ENCODE results near the gene RAB35.

Gene RAB35

DNA sequence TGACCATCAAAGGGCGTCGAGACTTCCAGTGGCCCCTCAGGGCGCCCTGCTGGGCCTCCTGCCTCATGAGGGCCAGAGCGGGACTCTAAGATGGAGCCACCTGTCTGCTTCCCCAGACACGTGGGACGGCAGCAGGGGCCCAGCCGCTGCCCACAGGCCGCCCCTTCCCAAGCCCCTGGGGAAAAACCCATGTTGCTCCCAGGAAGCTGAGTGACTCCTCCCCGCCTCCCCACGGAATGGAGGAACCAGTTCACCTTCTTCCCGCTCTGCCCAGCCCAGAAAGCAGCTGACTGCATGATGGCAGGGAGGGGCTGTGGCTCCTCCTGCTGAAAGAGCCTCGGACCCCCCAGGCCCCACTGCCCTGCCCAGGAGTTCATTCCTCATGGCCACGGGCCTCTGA is 14.9 kb downstream of the RAB35 start:
- ChIA-PET CTCF (interaction anchor here (2.3 kb wide), 1 partner anchor 14 kb away, joined by 5 read pairs; no protein-coding TSS in a partner anchor), POLR2A (interaction anchor here (0.6 kb wide), 1 partner anchor 107 kb away, joined by 4 read pairs; no protein-coding TSS in a partner anchor)
- Histone ChIP-seq H3K4me1 (ENCODE audit: control insufficient read depth, insufficient read depth, low read length) (no peaks in the 10 kb centered on the region), H3K9me3 (ENCODE audit: control insufficient read depth, insufficient read depth, low read depth, low read length) (no peaks in the 10 kb centered on the region), H3K4me3 (ENCODE audit: low read depth, low read length) (no peak overlapping the region), H3K36me3 (ENCODE audit: control insufficient read depth in 2 of 2, insufficient read depth in 1 of 2, low read length in 2 of 2) (peaks cover 0 to 80% of the 10 kb centered on the region in 2 experiments; a peak in 2 of 3 replicates), H3K27ac (ENCODE audit: extremely low read depth, low read depth, low read length) (no peak overlapping the region)
- no peak for TF ChIP-seq RBAK (tag by site-specific recombination; IDR thresholded peaks at IDR 0.05)
- no peak for TF ChIP-seq ZNF2 (tag by site-specific recombination; IDR thresholded peaks at IDR 0.05)
- TF ChIP-seq GLIS2 (tag by site-specific recombination; IDR thresholded peaks at IDR 0.05) = peak; percentile 15; the same call in 1 of the 2 replicates

DNA sequence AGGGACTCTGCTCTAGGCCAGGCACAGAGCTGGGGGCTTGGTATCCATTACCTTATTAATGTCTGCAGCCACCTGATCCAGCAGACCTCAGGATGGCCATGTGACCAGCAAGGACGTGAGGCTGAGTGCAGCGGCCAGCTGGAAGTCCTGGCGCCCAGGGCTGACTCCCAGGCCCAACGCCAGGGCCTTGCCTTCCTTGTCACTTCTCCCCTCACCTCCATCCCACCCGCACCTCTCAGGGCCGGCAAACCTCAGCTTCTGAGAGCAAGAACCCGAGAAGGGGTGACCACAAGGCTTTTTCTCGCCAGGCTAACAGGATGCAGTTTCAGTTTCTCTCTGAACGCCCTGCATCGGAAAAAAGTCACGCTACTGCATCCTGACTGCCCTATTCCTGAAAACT is 15.4 kb downstream of the RAB35 start:
- H3K36me3 ChIP-seq (ENCODE audit: control insufficient read depth in 2 of 2, insufficient read depth in 1 of 2, low read length in 2 of 2) = peaks cover 0 to 85% of the 10 kb centered on the region in 2 experiments; a peak in 2 of 3 replicates
- POLR2A ChIA-PET = no interaction called here
- H3K9me3 ChIP-seq (ENCODE audit: control insufficient read depth, insufficient read depth, low read depth, low read length) = no peaks in the 10 kb centered on the region
- H3K4me3 ChIP-seq (ENCODE audit: low read depth, low read length) = no peak overlapping the region
- no peak overlapping the region for H3K27ac ChIP-seq (ENCODE audit: extremely low read depth, low read depth, low read length)
- CTCF ChIA-PET = interaction anchor here (2.3 kb wide), 1 partner anchor 14 kb away, joined by 5 read pairs; no protein-coding TSS in a partner anchor
- no peaks in the 10 kb centered on the region for H3K4me1 ChIP-seq (ENCODE audit: control insufficient read depth, insufficient read depth, low read length)
- no peak for TF ChIP-seq GLI2 (tag by site-specific recombination; IDR thresholded peaks at IDR 0.05; ENCODE audit: borderline replicate concordance, low read depth)
- TF ChIP-seq, protein P1, sequence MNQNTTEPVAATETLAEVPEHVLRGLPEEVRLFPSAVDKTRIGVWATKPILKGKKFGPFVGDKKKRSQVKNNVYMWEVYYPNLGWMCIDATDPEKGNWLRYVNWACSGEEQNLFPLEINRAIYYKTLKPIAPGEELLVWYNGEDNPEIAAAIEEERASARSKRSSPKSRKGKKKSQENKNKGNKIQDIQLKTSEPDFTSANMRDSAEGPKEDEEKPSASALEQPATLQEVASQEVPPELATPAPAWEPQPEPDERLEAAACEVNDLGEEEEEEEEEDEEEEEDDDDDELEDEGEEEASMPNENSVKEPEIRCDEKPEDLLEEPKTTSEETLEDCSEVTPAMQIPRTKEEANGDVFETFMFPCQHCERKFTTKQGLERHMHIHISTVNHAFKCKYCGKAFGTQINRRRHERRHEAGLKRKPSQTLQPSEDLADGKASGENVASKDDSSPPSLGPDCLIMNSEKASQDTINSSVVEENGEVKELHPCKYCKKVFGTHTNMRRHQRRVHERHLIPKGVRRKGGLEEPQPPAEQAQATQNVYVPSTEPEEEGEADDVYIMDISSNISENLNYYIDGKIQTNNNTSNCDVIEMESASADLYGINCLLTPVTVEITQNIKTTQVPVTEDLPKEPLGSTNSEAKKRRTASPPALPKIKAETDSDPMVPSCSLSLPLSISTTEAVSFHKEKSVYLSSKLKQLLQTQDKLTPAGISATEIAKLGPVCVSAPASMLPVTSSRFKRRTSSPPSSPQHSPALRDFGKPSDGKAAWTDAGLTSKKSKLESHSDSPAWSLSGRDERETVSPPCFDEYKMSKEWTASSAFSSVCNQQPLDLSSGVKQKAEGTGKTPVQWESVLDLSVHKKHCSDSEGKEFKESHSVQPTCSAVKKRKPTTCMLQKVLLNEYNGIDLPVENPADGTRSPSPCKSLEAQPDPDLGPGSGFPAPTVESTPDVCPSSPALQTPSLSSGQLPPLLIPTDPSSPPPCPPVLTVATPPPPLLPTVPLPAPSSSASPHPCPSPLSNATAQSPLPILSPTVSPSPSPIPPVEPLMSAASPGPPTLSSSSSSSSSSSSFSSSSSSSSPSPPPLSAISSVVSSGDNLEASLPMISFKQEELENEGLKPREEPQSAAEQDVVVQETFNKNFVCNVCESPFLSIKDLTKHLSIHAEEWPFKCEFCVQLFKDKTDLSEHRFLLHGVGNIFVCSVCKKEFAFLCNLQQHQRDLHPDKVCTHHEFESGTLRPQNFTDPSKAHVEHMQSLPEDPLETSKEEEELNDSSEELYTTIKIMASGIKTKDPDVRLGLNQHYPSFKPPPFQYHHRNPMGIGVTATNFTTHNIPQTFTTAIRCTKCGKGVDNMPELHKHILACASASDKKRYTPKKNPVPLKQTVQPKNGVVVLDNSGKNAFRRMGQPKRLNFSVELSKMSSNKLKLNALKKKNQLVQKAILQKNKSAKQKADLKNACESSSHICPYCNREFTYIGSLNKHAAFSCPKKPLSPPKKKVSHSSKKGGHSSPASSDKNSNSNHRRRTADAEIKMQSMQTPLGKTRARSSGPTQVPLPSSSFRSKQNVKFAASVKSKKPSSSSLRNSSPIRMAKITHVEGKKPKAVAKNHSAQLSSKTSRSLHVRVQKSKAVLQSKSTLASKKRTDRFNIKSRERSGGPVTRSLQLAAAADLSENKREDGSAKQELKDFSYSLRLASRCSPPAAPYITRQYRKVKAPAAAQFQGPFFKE (tag by site-specific recombination; IDR thresholded peaks at IDR 0.05; ENCODE audit: borderline replicate concordance) = no peak
- TF ChIP-seq EGR2 (tag by site-specific recombination; IDR thresholded peaks at IDR 0.05; ENCODE audit: low read depth) = no peak
- TF ChIP-seq ZNF341 (tag by site-specific recombination; IDR thresholded peaks at IDR 0.05; ENCODE audit: low read depth) = no peak
- TF ChIP-seq ZNF350 (tag by site-specific recombination; IDR thresholded peaks at IDR 0.05) = no peak
- TF ChIP-seq, protein P2, sequence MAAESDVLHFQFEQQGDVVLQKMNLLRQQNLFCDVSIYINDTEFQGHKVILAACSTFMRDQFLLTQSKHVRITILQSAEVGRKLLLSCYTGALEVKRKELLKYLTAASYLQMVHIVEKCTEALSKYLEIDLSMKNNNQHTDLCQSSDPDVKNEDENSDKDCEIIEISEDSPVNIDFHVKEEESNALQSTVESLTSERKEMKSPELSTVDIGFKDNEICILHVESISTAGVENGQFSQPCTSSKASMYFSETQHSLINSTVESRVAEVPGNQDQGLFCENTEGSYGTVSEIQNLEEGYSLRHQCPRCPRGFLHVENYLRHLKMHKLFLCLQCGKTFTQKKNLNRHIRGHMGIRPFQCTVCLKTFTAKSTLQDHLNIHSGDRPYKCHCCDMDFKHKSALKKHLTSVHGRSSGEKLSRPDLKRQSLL (tag by site-specific recombination; IDR thresholded peaks at IDR 0.05) = no peak
- TF ChIP-seq ZNF837 (tag by site-specific recombination; IDR thresholded peaks at IDR 0.05) = no peak
- no peak for TF ChIP-seq ZNF791 (tag by site-specific recombination; IDR thresholded peaks at IDR 0.05)
- no peak for TF ChIP-seq ZNF530 (tag by site-specific recombination; IDR thresholded peaks at IDR 0.05; ENCODE audit: low read depth)

DNA sequence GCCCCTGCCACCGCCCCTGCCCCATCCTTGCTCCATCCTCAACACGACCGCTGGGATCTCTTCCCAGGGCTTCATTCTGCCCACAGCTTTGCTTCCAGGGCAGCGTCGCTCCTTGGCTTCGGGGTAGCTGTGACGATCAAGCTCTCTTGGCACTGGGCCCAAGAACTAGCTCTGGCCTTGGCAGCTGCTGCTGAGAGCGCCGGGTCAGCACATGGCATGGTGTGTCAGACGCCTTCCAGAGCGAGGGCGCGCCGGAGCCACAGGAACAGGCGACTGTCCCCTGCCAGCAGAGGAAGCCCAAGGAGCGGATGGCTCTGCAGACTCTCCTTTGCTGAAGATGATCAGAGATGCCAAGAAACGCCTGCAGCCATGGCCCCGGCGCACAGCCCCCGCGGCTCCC is 15.9 kb downstream of the RAB35 start:
- H3K36me3 ChIP-seq (ENCODE audit: control insufficient read depth in 2 of 2, insufficient read depth in 1 of 2, low read length in 2 of 2) = peaks cover 0 to 89% of the 10 kb centered on the region in 2 experiments; a peak in 2 of 3 replicates
- ChIA-PET POLR2A (interaction anchor here (0.6 kb wide), 1 partner anchor 82 kb away, joined by 3 read pairs; no protein-coding TSS in a partner anchor), CTCF (interaction anchor here (2.3 kb wide), 1 partner anchor 13 kb away, joined by 5 read pairs; no protein-coding TSS in a partner anchor)
- H3K4me3 ChIP-seq (ENCODE audit: low read depth, low read length) = no peak overlapping the region
- no peaks in the 10 kb centered on the region for H3K9me3 ChIP-seq (ENCODE audit: control insufficient read depth, insufficient read depth, low read depth, low read length)
- no peaks in the 10 kb centered on the region for H3K4me1 ChIP-seq (ENCODE audit: control insufficient read depth, insufficient read depth, low read length)
- no peak overlapping the region for H3K27ac ChIP-seq (ENCODE audit: extremely low read depth, low read depth, low read length)
- TF ChIP-seq ZNF623 (tag by site-specific recombination; IDR thresholded peaks at IDR 0.05) = no peak
- TF ChIP-seq, protein P3, sequence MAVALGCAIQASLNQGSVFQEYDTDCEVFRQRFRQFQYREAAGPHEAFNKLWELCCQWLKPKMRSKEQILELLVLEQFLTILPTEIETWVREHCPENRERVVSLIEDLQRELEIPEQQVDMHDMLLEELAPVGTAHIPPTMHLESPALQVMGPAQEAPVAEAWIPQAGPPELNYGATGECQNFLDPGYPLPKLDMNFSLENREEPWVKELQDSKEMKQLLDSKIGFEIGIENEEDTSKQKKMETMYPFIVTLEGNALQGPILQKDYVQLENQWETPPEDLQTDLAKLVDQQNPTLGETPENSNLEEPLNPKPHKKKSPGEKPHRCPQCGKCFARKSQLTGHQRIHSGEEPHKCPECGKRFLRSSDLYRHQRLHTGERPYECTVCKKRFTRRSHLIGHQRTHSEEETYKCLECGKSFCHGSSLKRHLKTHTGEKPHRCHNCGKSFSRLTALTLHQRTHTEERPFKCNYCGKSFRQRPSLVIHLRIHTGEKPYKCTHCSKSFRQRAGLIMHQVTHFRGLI (tag by site-specific recombination; IDR thresholded peaks at IDR 0.05) = peak; percentile 68

Measured in HEK293 (cell line).